Glutamatergic neuron (in vitro differentiated cells): ENCODE results near the gene POF1B. TPM values are rescaled to one million over a fixed set of nuclear protein-coding genes. Genes with fewer than 3 reads are reported as not detected.

Experiments used
- DNase-seq: peaks from one replicate; pipeline ENCODE4 v3.0.0; 2022
- H3K27ac Mint-ChIP-seq: one replicate; pipeline ENCODE4 v1.8.0; 2020; ENCODE audit warnings: mild to moderate bottlenecking, mixed read lengths, inconsistent platforms; ENCODE audit not compliant: unreplicated experiment
- H3K27me3 Mint-ChIP-seq: one replicate; pipeline ENCODE4 v1.8.0; 2020; ENCODE audit warnings: mild to moderate bottlenecking, moderate library complexity, mixed read lengths, inconsistent platforms; ENCODE audit not compliant: unreplicated experiment
- H3K36me3 Mint-ChIP-seq: one replicate; pipeline ENCODE4 v1.8.0; 2020; ENCODE audit warnings: mild to moderate bottlenecking, mixed read lengths, inconsistent platforms; ENCODE audit not compliant: unreplicated experiment
- H3K4me1 Mint-ChIP-seq: one replicate; pipeline ENCODE4 v1.8.0; 2020; ENCODE audit warnings: mild to moderate bottlenecking, low read depth, mixed read lengths, inconsistent platforms; ENCODE audit not compliant: unreplicated experiment
- H3K4me3 Mint-ChIP-seq: one replicate; pipeline ENCODE4 v1.8.0; 2020; ENCODE audit warnings: mild to moderate bottlenecking, mixed read lengths, inconsistent platforms; ENCODE audit not compliant: unreplicated experiment
- H3K9me3 Mint-ChIP-seq: one replicate; pipeline ENCODE4 v1.8.0; 2020; ENCODE audit warnings: mild to moderate bottlenecking, moderate library complexity, mixed read lengths, inconsistent platforms; ENCODE audit not compliant: unreplicated experiment
- CTCF ChIP-seq: fragments of 200-600 bp; sonication (generic); IDR thresholded peaks from one replicate; pipeline ENCODE4 v1.5.0; 2021; ENCODE audit not compliant: partially characterized antibody, unreplicated experiment
- long read RNA-seq: library from polyadenylated mRNA; unstranded; transcript quantifications from one replicate; pipeline ENCODE4 v2.0.0, GENCODE V29; 2020; ENCODE audit not compliant: unreplicated experiment
- total RNA-seq: library from RNA; stranded (reverse); fragmentation: NEBNext Ultra II Directional; extraction: Animal tissue kit (Norgen Biotek cat#: 25700); gene quantifications from one replicate; pipeline ENCODE4 v1.2.1, GENCODE V29; 2021; ENCODE audit not compliant: unreplicated experiment

The POF1B gene
- not detected for total RNA-seq
- long read RNA-seq, partial matches to known transcripts = 0 of 1 reads
- long read RNA-seq, other reads (novel, unspliced or antisense) = 1 of 1 reads

GRCh38 chrX:85379174-85379907, at the start of gene POF1B:
TSS of gene POF1B (minus strand) at chrX:85379665. CDS start at chrX:85379454, 211 bp downstream.
- no peak within 1 kb of the TSS for H3K4me3 Mint-ChIP-seq
- TF ChIP-seq CTCF = no peak
- H3K9me3 Mint-ChIP-seq = no peaks in the 10 kb centered on the region
- H3K27me3 Mint-ChIP-seq = no peaks in the 10 kb centered on the region
- H3K36me3 Mint-ChIP-seq = no peaks in the 10 kb centered on the region
- H3K4me1 Mint-ChIP-seq = no peaks in the 10 kb centered on the region
- no peak within 1 kb of the TSS for H3K27ac Mint-ChIP-seq
- no peak for DNase-seq

- TF ChIP-seq CTCF = no peak
- no peaks in the 10 kb centered on the region for H3K4me1 Mint-ChIP-seq
- H3K9me3 Mint-ChIP-seq = peaks cover 2% of the 10 kb centered on the region
- no peak for DNase-seq
- no peaks in the 10 kb centered on the region for H3K36me3 Mint-ChIP-seq
- H3K27ac Mint-ChIP-seq = no peak overlapping the region
- no peaks in the 10 kb centered on the region for H3K27me3 Mint-ChIP-seq
- H3K4me3 Mint-ChIP-seq = no peak overlapping the region
Observed at GRCh38 chrX:85429066-85429465, 49.6 kb upstream of the POF1B start.

GRCh38 chrX:85419293-85419692, 39.8 kb upstream of the POF1B start:
- H3K27ac Mint-ChIP-seq = no peak overlapping the region
- peaks cover 2% of the 10 kb centered on the region for H3K27me3 Mint-ChIP-seq
- no peaks in the 10 kb centered on the region for H3K4me1 Mint-ChIP-seq
- no peak for TF ChIP-seq CTCF
- no peak overlapping the region for H3K4me3 Mint-ChIP-seq
- no peak for DNase-seq
- H3K9me3 Mint-ChIP-seq = peaks cover 1% of the 10 kb centered on the region
- no peaks in the 10 kb centered on the region for H3K36me3 Mint-ChIP-seq

GRCh38 chrX:85391878-85392238, 12.4 kb upstream of the POF1B start:
- Mint-ChIP-seq H3K4me3 (no peak overlapping the region), H3K27ac (no peak overlapping the region), H3K27me3 (no peaks in the 10 kb centered on the region), H3K4me1 (no peaks in the 10 kb centered on the region), H3K9me3 (no peaks in the 10 kb centered on the region), H3K36me3 (no peaks in the 10 kb centered on the region)
- TF ChIP-seq CTCF = no peak
- no peak for DNase-seq

- Mint-ChIP-seq H3K27ac (no peak overlapping the region), H3K4me1 (no peaks in the 10 kb centered on the region), H3K27me3 (no peaks in the 10 kb centered on the region), H3K4me3 (no peak overlapping the region), H3K36me3 (no peaks in the 10 kb centered on the region), H3K9me3 (no peaks in the 10 kb centered on the region)
- no peak for TF ChIP-seq CTCF
- no peak for DNase-seq
Observed at GRCh38 chrX:85391185-85391877, 11.9 kb upstream of the POF1B start.
